Fibroblast of skin of right quadriceps (primary cell): ENCODE results near the gene SUCNR1.
"Not testable (repeated sequence)": the region's sequence is repeated elsewhere in the genome, so short reads cannot be mapped to it uniquely, and the experiment has no call there.

ENCODE experiments used
- DNase-seq: peaks from one replicate; pipeline ENCODE4 v3.0.0-alpha.2; 2013

The SUCNR1 gene

GRCh38 chr3:151903501-151903991 is 30.1 kb downstream of the SUCNR1 start:
- DNase-seq = peak; percentile 74

GRCh38 chr3:151905647-151906046 is 32.2 kb downstream of the SUCNR1 start:
- no peak for DNase-seq

GRCh38 chr3:151906751-151907150 is 33.3 kb downstream of the SUCNR1 start:
- DNase-seq = no peak

GRCh38 chr3:151908399-151908798 is 35.0 kb downstream of the SUCNR1 start:
- no peak for DNase-seq

- peak; percentile 68 for DNase-seq
Measured at GRCh38 chr3:151909681-151910405, 36.4 kb downstream of the SUCNR1 start.

GRCh38 chr3:151911462-151911861 is 38.0 kb downstream of the SUCNR1 start:
- no peak for DNase-seq

- peak; percentile 75 for DNase-seq
Measured at GRCh38 chr3:151912028-151912427, 38.6 kb downstream of the SUCNR1 start.

GRCh38 chr3:151916781-151917180 is 43.3 kb downstream of the SUCNR1 start:
- DNase-seq = no peak

- DNase-seq = peak; percentile 66
Measured at GRCh38 chr3:151918253-151919029, 45.0 kb downstream of the SUCNR1 start.

- DNase-seq = no peak
Measured at GRCh38 chr3:151919030-151919328, 45.5 kb downstream of the SUCNR1 start.

GRCh38 chr3:151919446-151919845 is 46.0 kb downstream of the SUCNR1 start:
- DNase-seq = no peak

- DNase-seq = peak; percentile 85
Measured at GRCh38 chr3:151923901-151924300, 50.5 kb downstream of the SUCNR1 start.

- no peak for DNase-seq
Measured at GRCh38 chr3:151924753-151925152, 51.3 kb downstream of the SUCNR1 start.

- no peak for DNase-seq
Measured at GRCh38 chr3:151925419-151925818, 52.0 kb downstream of the SUCNR1 start.

GRCh38 chr3:151925876-151926275 is 52.4 kb downstream of the SUCNR1 start:
- DNase-seq = peak; percentile 85

- peak; percentile 68 for DNase-seq
Measured at GRCh38 chr3:151926956-151927355, 53.5 kb downstream of the SUCNR1 start.

- DNase-seq = not testable (repeated sequence)
Measured at GRCh38 chr3:151927915-151928525, 54.6 kb downstream of the SUCNR1 start.

- peak; percentile 24 for DNase-seq
Measured at GRCh38 chr3:151931171-151931570, 57.7 kb downstream of the SUCNR1 start.

GRCh38 chr3:151933234-151933853 is 59.9 kb downstream of the SUCNR1 start:
- DNase-seq = peak; percentile 49
